T-helper 1 cell treated with Interleukin-12 subunit alpha and Interleukin-12 subunit beta and Interleukin-4 antibody, amounts not matched to agents 30 μg/mL and 1 μg/mL, for 36 hours (primary cell): Measurements from ENCODE around the gene NEXN.
"Not testable (repeated sequence)": the region's sequence is repeated elsewhere in the genome, so short reads cannot be mapped to it uniquely, and the experiment has no call there.

Experiments used
- H3K27ac Mint-ChIP-seq: one replicate; pipeline ENCODE4 v1.8.0; 2021; ENCODE audit warnings: mild to moderate bottlenecking, mixed read lengths
- H3K27me3 Mint-ChIP-seq: one replicate; pipeline ENCODE4 v1.8.0; 2021; ENCODE audit warnings: low read depth, mixed read lengths
- H3K36me3 Mint-ChIP-seq: one replicate; pipeline ENCODE4 v1.8.0; 2021; ENCODE audit warnings: low read depth, mixed read lengths
- H3K4me1 Mint-ChIP-seq: one replicate; pipeline ENCODE4 v1.8.0; 2021; ENCODE audit warnings: low read depth, mixed read lengths
- H3K4me3 Mint-ChIP-seq: one replicate; pipeline ENCODE4 v1.8.0; 2021; ENCODE audit warnings: mild to moderate bottlenecking, moderate library complexity, mixed read lengths
- H3K9me3 Mint-ChIP-seq: one replicate; pipeline ENCODE4 v1.8.0; 2021; ENCODE audit warnings: mixed read lengths

The NEXN gene

DNA sequence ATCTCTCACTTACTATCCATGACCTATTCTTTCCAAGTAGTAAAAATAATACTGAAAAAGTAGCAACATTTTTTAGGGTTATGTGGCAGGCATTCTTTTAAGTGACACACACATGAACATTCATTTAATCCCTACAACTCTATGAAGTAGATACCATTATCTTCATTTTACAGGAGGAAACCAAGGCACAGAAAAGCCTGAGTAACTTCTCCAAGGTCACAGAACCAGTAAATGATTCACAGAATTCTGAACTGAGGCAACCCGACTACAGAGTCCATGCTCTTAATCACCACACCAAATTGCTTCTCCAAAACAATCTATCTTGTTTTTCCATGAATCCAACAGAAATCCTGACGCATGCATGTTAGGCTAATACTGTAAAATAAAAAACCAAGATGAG is 73.0 kb downstream of the NEXN start:
- peaks cover 17% of the 10 kb centered on the region for H3K4me1 Mint-ChIP-seq
- H3K36me3 Mint-ChIP-seq: peaks cover 66% of the 10 kb centered on the region
- H3K27ac Mint-ChIP-seq: no peak overlapping the region
- H3K27me3 Mint-ChIP-seq: no peaks in the 10 kb centered on the region
- no peak overlapping the region for H3K4me3 Mint-ChIP-seq
- no peaks in the 10 kb centered on the region for H3K9me3 Mint-ChIP-seq

- H3K9me3 Mint-ChIP-seq: no peaks in the 10 kb centered on the region
- H3K36me3 Mint-ChIP-seq: peaks cover 65% of the 10 kb centered on the region
- H3K4me1 Mint-ChIP-seq: peaks cover 24% of the 10 kb centered on the region
- no peaks in the 10 kb centered on the region for H3K27me3 Mint-ChIP-seq
- no peak overlapping the region for H3K4me3 Mint-ChIP-seq
- peak overlapping the region; percentile 4 for H3K27ac Mint-ChIP-seq
These were observed 77.9 kb downstream of the NEXN start for GRCh38 chr1:77966291-77966690.

- Mint-ChIP-seq H3K36me3 (peaks cover 43% of the 10 kb centered on the region), H3K4me3 (no peak overlapping the region)
These were observed 81.8 kb downstream of the NEXN start for GRCh38 chr1:77970192-77970591.

GRCh38 chr1:77972080-77972479 is 83.7 kb downstream of the NEXN start:
- no peaks in the 10 kb centered on the region for H3K27me3 Mint-ChIP-seq
- H3K9me3 Mint-ChIP-seq: no peaks in the 10 kb centered on the region
- no peak overlapping the region for H3K4me3 Mint-ChIP-seq
- H3K27ac Mint-ChIP-seq: no peak overlapping the region
- peaks cover 45% of the 10 kb centered on the region for H3K4me1 Mint-ChIP-seq
- peaks cover 44% of the 10 kb centered on the region for H3K36me3 Mint-ChIP-seq

More at GRCh38 chr1:77970192-77970591, 81.8 kb downstream of the NEXN start:
- no peaks in the 10 kb centered on the region for H3K27me3 Mint-ChIP-seq
- H3K9me3 Mint-ChIP-seq: no peaks in the 10 kb centered on the region
- peaks cover 36% of the 10 kb centered on the region for H3K4me1 Mint-ChIP-seq
- H3K27ac Mint-ChIP-seq: no peak overlapping the region

DNA sequence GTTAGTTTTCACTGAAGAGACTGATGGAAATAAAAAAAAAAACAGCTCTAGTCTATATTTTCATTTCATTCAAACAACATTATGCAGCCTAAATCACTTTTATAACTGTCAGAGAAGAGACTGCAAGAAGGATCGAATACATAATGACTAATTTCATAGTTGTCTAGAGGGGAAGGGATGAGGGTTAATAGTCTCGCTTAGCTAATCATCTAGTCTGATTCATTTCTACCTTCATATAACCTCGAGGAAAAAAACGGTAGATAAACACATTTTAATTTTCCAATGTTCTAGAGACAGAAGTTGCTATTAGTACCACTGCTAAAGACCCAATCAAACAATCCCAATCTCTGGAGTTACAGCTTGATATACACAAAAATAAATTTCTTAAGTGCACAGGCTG is 87.0 kb downstream of the NEXN start:
- Mint-ChIP-seq H3K9me3 (no peaks in the 10 kb centered on the region), H3K27me3 (no peaks in the 10 kb centered on the region), H3K4me3 (peak overlapping the region; percentile 72), H3K27ac (peak overlapping the region; percentile 41), H3K36me3 (peaks cover 24% of the 10 kb centered on the region), H3K4me1 (peaks cover 36% of the 10 kb centered on the region)

GRCh38 chr1:77975907-77976306 is 87.5 kb downstream of the NEXN start:
- peaks cover 40% of the 10 kb centered on the region for H3K4me1 Mint-ChIP-seq
- peak overlapping the region; percentile 41 for H3K27ac Mint-ChIP-seq
- H3K27me3 Mint-ChIP-seq: no peaks in the 10 kb centered on the region
- peaks cover 24% of the 10 kb centered on the region for H3K36me3 Mint-ChIP-seq
- H3K4me3 Mint-ChIP-seq: peak overlapping the region; percentile 72
- no peaks in the 10 kb centered on the region for H3K9me3 Mint-ChIP-seq

- H3K4me3 Mint-ChIP-seq: no peak overlapping the region
- peak overlapping the region; percentile 69 for H3K27ac Mint-ChIP-seq
- H3K9me3 Mint-ChIP-seq: no peaks in the 10 kb centered on the region
- peaks cover 21% of the 10 kb centered on the region for H3K36me3 Mint-ChIP-seq
- no peaks in the 10 kb centered on the region for H3K27me3 Mint-ChIP-seq
- peaks cover 38% of the 10 kb centered on the region for H3K4me1 Mint-ChIP-seq
These were observed 88.1 kb downstream of the NEXN start for GRCh38 chr1:77976433-77977076.

- H3K4me1 Mint-ChIP-seq: peaks cover 32% of the 10 kb centered on the region
- no peak overlapping the region for H3K4me3 Mint-ChIP-seq
- no peaks in the 10 kb centered on the region for H3K27me3 Mint-ChIP-seq
- H3K36me3 Mint-ChIP-seq: peaks cover 16% of the 10 kb centered on the region
- no peaks in the 10 kb centered on the region for H3K9me3 Mint-ChIP-seq
- no peak overlapping the region for H3K27ac Mint-ChIP-seq
These were observed 89.5 kb downstream of the NEXN start for GRCh38 chr1:77977989-77978292.

DNA sequence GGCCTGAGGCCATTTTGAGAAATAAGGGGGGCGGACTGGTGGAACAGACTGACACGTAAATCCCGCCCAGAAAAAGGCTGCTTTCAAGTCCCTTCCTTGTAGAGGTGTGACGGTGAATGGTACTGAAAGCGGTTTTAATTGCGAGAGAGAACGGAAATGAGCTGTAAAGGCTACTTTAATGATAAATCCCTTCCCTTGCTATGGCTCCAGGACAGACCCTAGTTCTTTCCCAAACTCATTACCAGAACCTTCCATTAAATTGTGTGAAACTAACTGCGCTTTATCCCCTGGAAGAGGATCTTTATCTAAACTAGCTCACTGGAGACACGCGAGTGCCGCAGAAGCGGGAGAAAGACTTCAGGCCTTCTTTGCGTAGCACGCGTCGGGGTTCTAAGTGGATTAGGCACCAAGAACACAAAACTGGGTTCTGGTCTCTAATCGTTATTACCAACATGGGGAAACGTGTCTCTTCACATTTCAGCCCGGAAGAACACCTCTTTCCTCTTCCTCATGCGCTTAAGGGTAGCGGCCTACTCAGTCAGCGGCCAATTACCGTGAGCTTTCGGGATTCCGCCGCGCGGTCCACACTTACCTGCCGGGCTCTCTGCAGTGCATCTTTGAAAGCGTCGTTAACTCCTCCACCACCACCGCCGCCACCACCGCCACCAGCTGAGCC is 90.0 kb downstream of the NEXN start:
- Mint-ChIP-seq H3K9me3 (no peaks in the 10 kb centered on the region), H3K27me3 (no peaks in the 10 kb centered on the region), H3K4me1 (peaks cover 32% of the 10 kb centered on the region), H3K36me3 (peaks cover 15% of the 10 kb centered on the region), H3K4me3 (no peak overlapping the region), H3K27ac (no peak overlapping the region)

- peaks cover 31% of the 10 kb centered on the region for H3K4me1 Mint-ChIP-seq
- H3K27ac Mint-ChIP-seq: no peak within 1 kb of the TSS
- H3K9me3 Mint-ChIP-seq: no peaks in the 10 kb centered on the region
- H3K4me3 Mint-ChIP-seq: no peak within 1 kb of the TSS
- peaks cover 13% of the 10 kb centered on the region for H3K36me3 Mint-ChIP-seq
- no peaks in the 10 kb centered on the region for H3K27me3 Mint-ChIP-seq
These were observed 90.8 kb downstream of the NEXN start, which contains the start of gene FUBP1 for GRCh38 chr1:77978969-77979876. FUBP1 (minus strand) TSS chr1:77979072; CDS start chr1:77979004, 68 bp downstream.

- not testable (repeated sequence) for H3K27me3 Mint-ChIP-seq, H3K36me3 Mint-ChIP-seq, H3K27ac Mint-ChIP-seq, H3K9me3 Mint-ChIP-seq, H3K4me3 Mint-ChIP-seq
- peaks cover 26% of the 10 kb centered on the region for H3K4me1 Mint-ChIP-seq
These were observed 95.0 kb downstream of the NEXN start for GRCh38 chr1:77983352-77983996.

- H3K27me3 Mint-ChIP-seq: no peaks in the 10 kb centered on the region
- no peak overlapping the region for H3K4me3 Mint-ChIP-seq
- H3K27ac Mint-ChIP-seq: no peak overlapping the region
- no peaks in the 10 kb centered on the region for H3K9me3 Mint-ChIP-seq
- H3K36me3 Mint-ChIP-seq: peaks cover 6% of the 10 kb centered on the region
- H3K4me1 Mint-ChIP-seq: peaks cover 28% of the 10 kb centered on the region
These were observed 95.6 kb downstream of the NEXN start for GRCh38 chr1:77983997-77984355.

DNA sequence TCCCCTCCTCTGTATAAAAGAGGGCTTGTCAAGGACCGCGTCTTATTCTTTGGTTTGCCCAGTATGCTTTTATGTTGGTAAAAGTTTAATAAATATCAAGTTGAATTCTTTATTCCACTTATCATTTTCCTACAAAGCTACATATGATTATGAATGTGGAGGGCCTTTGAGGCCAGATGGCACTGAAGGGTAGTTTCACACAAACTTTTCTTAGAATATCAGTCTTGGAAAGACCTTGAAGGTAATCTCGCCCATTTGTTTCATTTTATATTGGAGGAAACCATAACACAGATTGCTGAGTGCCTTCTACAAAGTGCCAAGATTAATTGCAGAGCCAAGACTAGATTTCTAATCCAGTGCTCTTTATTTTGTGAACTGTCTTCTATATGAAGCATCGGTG is 96.2 kb downstream of the NEXN start:
- H3K4me1 Mint-ChIP-seq: peaks cover 32% of the 10 kb centered on the region
- no peaks in the 10 kb centered on the region for H3K27me3 Mint-ChIP-seq
- no peak overlapping the region for H3K27ac Mint-ChIP-seq
- peaks cover 7% of the 10 kb centered on the region for H3K36me3 Mint-ChIP-seq
- no peaks in the 10 kb centered on the region for H3K9me3 Mint-ChIP-seq
- no peak overlapping the region for H3K4me3 Mint-ChIP-seq

- Mint-ChIP-seq H3K36me3 (peaks cover 9% of the 10 kb centered on the region), H3K27me3 (no peaks in the 10 kb centered on the region), H3K4me3 (no peak overlapping the region), H3K27ac (no peak overlapping the region), H3K9me3 (no peaks in the 10 kb centered on the region), H3K4me1 (peaks cover 28% of the 10 kb centered on the region)
These were observed 98.4 kb downstream of the NEXN start for GRCh38 chr1:77986810-77987209.
